ENCODE data around the gene AP2B1. TPM values are rescaled to one million over a fixed set of nuclear protein-coding genes. Genes with fewer than 3 reads are reported as not detected.

AP2B1 gene
- total RNA-seq, 4 donors from 2014 or later, result 9.7 to 99.4 (median 37.4) TPM

GRCh38 chr17:35578929-35579432 is 8.1 kb upstream of the AP2B1 start:
- Histone ChIP-seq H3K4me1 (peaks cover 16 to 26% (median 16%) of the 10 kb centered on the region in 3 donors), H3K4me3 (peak overlapping the region; percentile 56 to 91 (median 78)), H3K27ac (peak overlapping the region; percentile 86 to 96 (median 90)), H3K27me3 (peaks cover 0 to 8% (median 0%) of the 10 kb centered on the region in 4 donors), H3K36me3 (peaks cover 0 to 21% (median 11%) of the 10 kb centered on the region in 3 donors), H3K9me3 (no peaks in the 10 kb centered on the region)
- WGBS, 2 donors, result 3% methylated on average over 11 of the region's 11 CpGs
- intact Hi-C loops (cut with DNase I), result no loop called here
- TF ChIP-seq, protein P1, sequence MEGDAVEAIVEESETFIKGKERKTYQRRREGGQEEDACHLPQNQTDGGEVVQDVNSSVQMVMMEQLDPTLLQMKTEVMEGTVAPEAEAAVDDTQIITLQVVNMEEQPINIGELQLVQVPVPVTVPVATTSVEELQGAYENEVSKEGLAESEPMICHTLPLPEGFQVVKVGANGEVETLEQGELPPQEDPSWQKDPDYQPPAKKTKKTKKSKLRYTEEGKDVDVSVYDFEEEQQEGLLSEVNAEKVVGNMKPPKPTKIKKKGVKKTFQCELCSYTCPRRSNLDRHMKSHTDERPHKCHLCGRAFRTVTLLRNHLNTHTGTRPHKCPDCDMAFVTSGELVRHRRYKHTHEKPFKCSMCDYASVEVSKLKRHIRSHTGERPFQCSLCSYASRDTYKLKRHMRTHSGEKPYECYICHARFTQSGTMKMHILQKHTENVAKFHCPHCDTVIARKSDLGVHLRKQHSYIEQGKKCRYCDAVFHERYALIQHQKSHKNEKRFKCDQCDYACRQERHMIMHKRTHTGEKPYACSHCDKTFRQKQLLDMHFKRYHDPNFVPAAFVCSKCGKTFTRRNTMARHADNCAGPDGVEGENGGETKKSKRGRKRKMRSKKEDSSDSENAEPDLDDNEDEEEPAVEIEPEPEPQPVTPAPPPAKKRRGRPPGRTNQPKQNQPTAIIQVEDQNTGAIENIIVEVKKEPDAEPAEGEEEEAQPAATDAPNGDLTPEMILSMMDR (IDR thresholded peaks at IDR 0.05), result no peak
- no peak for TF ChIP-seq POLR2A (IDR thresholded peaks at IDR 0.05)
- no peak for DNase-seq

DNA sequence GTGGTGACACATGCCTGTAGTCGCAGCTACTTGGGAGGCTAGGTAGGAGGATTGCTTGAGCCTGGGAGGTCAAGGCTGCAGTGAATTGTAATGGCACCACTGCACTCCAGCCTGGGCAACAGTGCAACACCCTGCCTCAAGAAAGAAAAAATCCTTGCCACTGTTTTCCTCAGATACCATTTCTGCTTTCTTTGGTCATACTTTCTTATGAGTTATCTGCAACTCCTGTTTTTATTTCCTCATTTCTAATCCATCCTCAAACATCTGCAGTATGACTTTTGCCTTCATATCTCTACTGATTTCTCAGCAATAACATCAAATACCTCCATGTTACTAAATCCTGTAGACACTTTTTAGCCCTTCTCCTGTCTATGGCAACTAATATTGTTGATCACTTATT is 3.1 kb upstream of the AP2B1 start:
- Histone ChIP-seq H3K4me1 (peaks cover 10 to 32% (median 17%) of the 10 kb centered on the region in 3 donors), H3K9me3 (no peaks in the 10 kb centered on the region), H3K27me3 (peaks cover 0 to 27% (median 0%) of the 10 kb centered on the region in 4 donors), H3K36me3 (no peaks in the 10 kb centered on the region), H3K27ac (no peak overlapping the region), H3K4me3 (no peak overlapping the region)
- intact Hi-C loops (cut with DNase I), result no loop called here
- TF ChIP-seq POLR2A (IDR thresholded peaks at IDR 0.05), result no peak
- TF ChIP-seq, protein P1 (IDR thresholded peaks at IDR 0.05), result no peak
- 81 to 100% methylated on average over 1 of the region's 1 CpG for WGBS, 2 donors
- DNase-seq, result no peak

DNA sequence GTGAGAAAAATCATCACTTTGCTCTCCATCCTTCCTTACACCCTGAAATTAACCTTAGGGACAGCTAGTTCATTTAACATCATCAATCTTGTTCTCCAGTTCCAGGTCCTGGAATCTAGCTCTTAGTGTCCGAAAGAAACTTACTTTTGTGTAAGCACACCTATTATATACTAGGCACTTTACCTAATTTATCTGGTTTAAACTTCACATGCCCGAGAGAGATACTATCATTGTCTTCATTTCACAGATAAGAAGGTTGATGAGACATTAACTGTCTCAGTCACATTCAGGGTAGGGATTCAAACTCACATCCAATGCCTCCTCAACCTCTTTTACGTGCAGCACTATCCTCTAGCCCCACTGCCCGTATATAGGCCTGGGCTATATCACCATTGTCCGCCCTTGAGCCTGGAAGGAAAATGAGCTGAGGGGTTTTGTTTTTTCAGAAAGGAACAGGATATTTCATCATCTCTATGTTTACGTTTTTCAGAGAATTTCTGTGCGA is 501 bp upstream of the AP2B1 start:
- Histone ChIP-seq H3K9me3 (no peaks in the 10 kb centered on the region), H3K36me3 (no peaks in the 10 kb centered on the region), H3K4me1 (peaks cover 10 to 49% (median 23%) of the 10 kb centered on the region in 3 donors), H3K27me3 (peaks cover 0 to 27% (median 0%) of the 10 kb centered on the region in 4 donors), H3K27ac (peak overlapping the region; percentile 88 to 95 (median 90)), H3K4me3 (peak overlapping the region; percentile 59 to 86 (median 74))
- WGBS, 2 donors, result 32% methylated on average over 7 of the region's 7 CpGs
- no peak for DNase-seq
- intact Hi-C loops (cut with DNase I), result no loop called here
- TF ChIP-seq, protein P1 (IDR thresholded peaks at IDR 0.05), result no peak
- no peak for TF ChIP-seq POLR2A (IDR thresholded peaks at IDR 0.05)

- 19 to 32% methylated on average over 12 of the region's 12 CpGs for WGBS, 2 donors
- Histone ChIP-seq H3K36me3 (no peaks in the 10 kb centered on the region), H3K9me3 (no peaks in the 10 kb centered on the region), H3K27me3 (peaks cover 0 to 24% (median 0%) of the 10 kb centered on the region in 4 donors), H3K4me1 (peaks cover 10 to 49% (median 23%) of the 10 kb centered on the region in 3 donors), H3K4me3 (peak overlapping the region; percentile 59 to 86 (median 74)), H3K27ac (peak overlapping the region in 3 of 4 donors; percentile 88 to 91 (median 90))
- DNase-seq, result no peak
- intact Hi-C loops (cut with DNase I), result no loop called here
- TF ChIP-seq, protein P1 (IDR thresholded peaks at IDR 0.05), result no peak
- no peak for TF ChIP-seq POLR2A (IDR thresholded peaks at IDR 0.05)
Observed at GRCh38 chr17:35588196-35588920, 1.2 kb downstream of the AP2B1 start.

- H3K27ac ChIP-seq, result no peak overlapping the region
- TF ChIP-seq, protein P1 (IDR thresholded peaks at IDR 0.05), result no peak
- no peak for TF ChIP-seq POLR2A (IDR thresholded peaks at IDR 0.05)
- H3K4me3 ChIP-seq, result no peak overlapping the region
- H3K27me3 ChIP-seq, result no peaks in the 10 kb centered on the region
- H3K4me1 ChIP-seq, result peaks cover 0 to 5% (median 0%) of the 10 kb centered on the region in 3 donors
- no peak for DNase-seq
- 79 to 88% methylated on average over 4 of the region's 4 CpGs for WGBS, 2 donors
- peaks cover 0 to 68% (median 26%) of the 10 kb centered on the region in 3 donors for H3K36me3 ChIP-seq
- no peaks in the 10 kb centered on the region for H3K9me3 ChIP-seq
- intact Hi-C loops (cut with DNase I), result no loop called here
Observed at GRCh38 chr17:35596072-35596471, 8.9 kb downstream of the AP2B1 start.

Measured in esophagus squamous epithelium (tissue), 5 donors.